ENCODE results near the gene SERPINA4. TPM values are rescaled to one million over a fixed set of nuclear protein-coding genes. Genes with fewer than 3 reads are reported as not detected.

SERPINA4 gene
- total and polyA plus RNA-seq, 2 donors (not counting 1 experiment from before 2014, with no cell fraction given) = not detected

DNA sequence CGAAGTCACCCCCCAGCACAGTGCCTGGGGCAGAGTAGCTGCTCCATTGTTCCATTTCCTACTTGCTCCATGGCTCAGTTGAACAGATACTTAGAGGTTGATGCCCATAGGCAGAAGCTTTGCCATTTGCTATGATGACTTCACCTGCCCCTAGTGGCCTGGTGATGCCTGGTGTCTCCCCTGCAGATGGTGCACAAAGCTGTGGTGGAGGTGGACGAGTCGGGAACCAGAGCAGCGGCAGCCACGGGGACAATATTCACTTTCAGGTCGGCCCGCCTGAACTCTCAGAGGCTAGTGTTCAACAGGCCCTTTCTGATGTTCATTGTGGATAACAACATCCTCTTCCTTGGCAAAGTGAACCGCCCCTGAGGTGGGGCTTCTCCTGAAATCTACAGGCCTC, 30.6 kb downstream of the SERPINA4 start:
- TF ChIP-seq, protein P1, sequence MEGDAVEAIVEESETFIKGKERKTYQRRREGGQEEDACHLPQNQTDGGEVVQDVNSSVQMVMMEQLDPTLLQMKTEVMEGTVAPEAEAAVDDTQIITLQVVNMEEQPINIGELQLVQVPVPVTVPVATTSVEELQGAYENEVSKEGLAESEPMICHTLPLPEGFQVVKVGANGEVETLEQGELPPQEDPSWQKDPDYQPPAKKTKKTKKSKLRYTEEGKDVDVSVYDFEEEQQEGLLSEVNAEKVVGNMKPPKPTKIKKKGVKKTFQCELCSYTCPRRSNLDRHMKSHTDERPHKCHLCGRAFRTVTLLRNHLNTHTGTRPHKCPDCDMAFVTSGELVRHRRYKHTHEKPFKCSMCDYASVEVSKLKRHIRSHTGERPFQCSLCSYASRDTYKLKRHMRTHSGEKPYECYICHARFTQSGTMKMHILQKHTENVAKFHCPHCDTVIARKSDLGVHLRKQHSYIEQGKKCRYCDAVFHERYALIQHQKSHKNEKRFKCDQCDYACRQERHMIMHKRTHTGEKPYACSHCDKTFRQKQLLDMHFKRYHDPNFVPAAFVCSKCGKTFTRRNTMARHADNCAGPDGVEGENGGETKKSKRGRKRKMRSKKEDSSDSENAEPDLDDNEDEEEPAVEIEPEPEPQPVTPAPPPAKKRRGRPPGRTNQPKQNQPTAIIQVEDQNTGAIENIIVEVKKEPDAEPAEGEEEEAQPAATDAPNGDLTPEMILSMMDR (conservative IDR thresholded peaks at IDR 0.05 in 1 of 2, IDR thresholded peaks at IDR 0.05 in 1 of 2; ENCODE audit: low read depth in 1 of 2, low read length in 2 of 2) = no peak
- TF ChIP-seq EZH2 (IDR thresholded peaks at IDR 0.05; ENCODE audit: low read length, missing control alignments) = no peak

DNA sequence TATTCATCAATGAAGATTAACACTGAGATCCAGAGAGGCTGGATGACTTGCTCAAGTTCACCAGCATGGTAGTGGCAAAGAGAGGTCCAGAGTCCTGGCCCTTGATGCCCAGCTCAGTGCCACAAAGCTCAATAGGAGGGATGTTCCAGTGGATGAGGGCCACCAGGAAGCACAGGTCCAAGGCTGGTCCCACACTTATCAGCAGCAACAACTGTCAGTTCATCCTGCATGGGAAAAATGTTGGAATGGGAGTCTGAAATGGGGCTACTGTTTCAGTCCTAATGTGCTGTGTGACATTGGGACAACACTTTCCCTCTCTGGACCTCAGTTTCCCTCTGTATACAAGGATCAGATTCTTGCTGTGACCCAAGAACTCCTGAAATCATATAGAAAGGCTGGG, 31.2 kb downstream of the SERPINA4 start:
- no peak for DNase-seq (ENCODE audit: low read depth in 2 of 2)
- H3K9me3 ChIP-seq (ENCODE audit: control insufficient read depth, insufficient read depth, low read depth, low read length) = no peaks in the 10 kb centered on the region
- H3K9ac ChIP-seq (ENCODE audit: insufficient read depth, low read length) = no peak overlapping the region
- H3K4me1 ChIP-seq (ENCODE audit: control insufficient read depth, extremely low read depth, insufficient read depth, low read length) = no peaks in the 10 kb centered on the region
- H3K79me2 ChIP-seq (ENCODE audit: control insufficient read depth, insufficient read depth, low read length) = no peaks in the 10 kb centered on the region
- no peak overlapping the region for H3K27ac ChIP-seq (ENCODE audit: insufficient read depth, low read length)
- H3K4me2 ChIP-seq (ENCODE audit: extremely low read depth, insufficient read depth, low read length) = no peak overlapping the region
- H4K20me1 ChIP-seq (ENCODE audit: control insufficient read depth, extremely low read depth, insufficient read depth, low read length) = no peaks in the 10 kb centered on the region
- H3K4me3 ChIP-seq (replicated peaks in 1 of 4; ENCODE audit: control extremely low read depth in 1 of 4, insufficient read depth in 1 of 4, low read depth in 3 of 4, low read length in 4 of 4) = no peak overlapping the region
- no peaks in the 10 kb centered on the region for H3K36me3 ChIP-seq (ENCODE audit: control insufficient read depth, insufficient read depth, low read length)
- H2AFZ ChIP-seq (ENCODE audit: low read length) = no peak overlapping the region
- no peaks in the 10 kb centered on the region for H3K27me3 ChIP-seq (ENCODE audit: control insufficient read depth, insufficient read depth, low read length)
- TF ChIP-seq EZH2 (IDR thresholded peaks at IDR 0.05; ENCODE audit: low read length, missing control alignments) = no peak

More for the DNA sequence above, 30.6 kb downstream of the SERPINA4 start:
- Histone ChIP-seq H3K36me3 (ENCODE audit: control insufficient read depth, insufficient read depth, low read length) (no peaks in the 10 kb centered on the region), H3K4me2 (ENCODE audit: extremely low read depth, insufficient read depth, low read length) (no peak overlapping the region), H2AFZ (ENCODE audit: low read length) (no peak overlapping the region), H3K4me1 (ENCODE audit: control insufficient read depth, extremely low read depth, insufficient read depth, low read length) (no peaks in the 10 kb centered on the region), H4K20me1 (ENCODE audit: control insufficient read depth, extremely low read depth, insufficient read depth, low read length) (no peaks in the 10 kb centered on the region), H3K4me3 (replicated peaks in 1 of 4; ENCODE audit: control extremely low read depth in 1 of 4, insufficient read depth in 1 of 4, low read depth in 3 of 4, low read length in 4 of 4) (no peak overlapping the region), H3K9ac (ENCODE audit: insufficient read depth, low read length) (no peak overlapping the region), H3K27ac (ENCODE audit: insufficient read depth, low read length) (no peak overlapping the region), H3K27me3 (ENCODE audit: control insufficient read depth, insufficient read depth, low read length) (no peaks in the 10 kb centered on the region), H3K79me2 (ENCODE audit: control insufficient read depth, insufficient read depth, low read length) (no peaks in the 10 kb centered on the region), H3K9me3 (ENCODE audit: control insufficient read depth, insufficient read depth, low read depth, low read length) (no peaks in the 10 kb centered on the region)
- no peak for DNase-seq (ENCODE audit: low read depth in 2 of 2)

DNA sequence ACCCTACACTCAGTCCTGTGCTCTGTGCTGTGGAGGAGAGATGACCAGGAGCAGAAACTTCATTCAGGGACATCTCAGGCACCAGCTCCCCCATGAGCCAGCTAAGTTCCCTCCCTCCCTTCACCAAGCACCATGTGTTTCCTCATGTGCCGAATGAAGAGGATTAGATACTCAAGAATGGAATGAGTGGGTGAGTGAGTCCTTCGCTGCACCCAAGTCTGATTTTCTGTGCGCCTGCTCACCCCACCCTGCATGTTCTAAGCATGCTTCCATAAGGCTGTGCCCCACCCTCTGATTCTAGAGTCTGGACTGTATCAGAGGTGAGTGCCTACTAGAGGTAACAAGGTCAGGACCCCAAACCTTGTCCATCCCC, 32.1 kb downstream of the SERPINA4 start:
- no peaks in the 10 kb centered on the region for H3K27me3 ChIP-seq (ENCODE audit: control insufficient read depth, insufficient read depth, low read length)
- no peaks in the 10 kb centered on the region for H3K4me1 ChIP-seq (ENCODE audit: control insufficient read depth, extremely low read depth, insufficient read depth, low read length)
- H3K79me2 ChIP-seq (ENCODE audit: control insufficient read depth, insufficient read depth, low read length) = no peaks in the 10 kb centered on the region
- H3K4me3 ChIP-seq (replicated peaks in 1 of 4; ENCODE audit: control extremely low read depth in 1 of 4, insufficient read depth in 1 of 4, low read depth in 3 of 4, low read length in 4 of 4) = no peak overlapping the region
- no peaks in the 10 kb centered on the region for H3K9me3 ChIP-seq (ENCODE audit: control insufficient read depth, insufficient read depth, low read depth, low read length)
- no peak for TF ChIP-seq EZH2 (IDR thresholded peaks at IDR 0.05; ENCODE audit: low read length, missing control alignments)
- TF ChIP-seq, protein P1 (conservative IDR thresholded peaks at IDR 0.05 in 1 of 2, IDR thresholded peaks at IDR 0.05 in 1 of 2; ENCODE audit: low read depth in 1 of 2, low read length in 2 of 2) = no peak
- H2AFZ ChIP-seq (ENCODE audit: low read length) = no peak overlapping the region
- H3K4me2 ChIP-seq (ENCODE audit: extremely low read depth, insufficient read depth, low read length) = no peak overlapping the region
- H3K36me3 ChIP-seq (ENCODE audit: control insufficient read depth, insufficient read depth, low read length) = no peaks in the 10 kb centered on the region
- no peak overlapping the region for H3K27ac ChIP-seq (ENCODE audit: insufficient read depth, low read length)
- H4K20me1 ChIP-seq (ENCODE audit: control insufficient read depth, extremely low read depth, insufficient read depth, low read length) = no peaks in the 10 kb centered on the region
- DNase-seq (ENCODE audit: low read depth in 2 of 2) = no peak
- H3K9ac ChIP-seq (ENCODE audit: insufficient read depth, low read length) = no peak overlapping the region

Data from fibroblast of lung (primary cell).